Osteocyte (in vitro differentiated cells): ENCODE data around the gene DHX40. TPM values are rescaled to one million over a fixed set of nuclear protein-coding genes. Genes with fewer than 3 reads are reported as not detected.

ENCODE experiments used
- DNase-seq: peaks from one replicate; pipeline ENCODE4 v3.0.0; 2021; ENCODE audit warnings: mixed read lengths; ENCODE audit not compliant: unreplicated experiment; ENCODE audit errors: extremely low spot score
- H3K27ac Mint-ChIP-seq: one replicate; pipeline ENCODE4 v1.8.0; 2021; ENCODE audit warnings: mild to moderate bottlenecking, mixed read lengths; ENCODE audit not compliant: unreplicated experiment
- H3K27me3 Mint-ChIP-seq: one replicate; pipeline ENCODE4 v1.8.0; 2021; ENCODE audit warnings: mixed read lengths; ENCODE audit not compliant: unreplicated experiment
- H3K36me3 Mint-ChIP-seq: one replicate; pipeline ENCODE4 v1.8.0; 2021; ENCODE audit warnings: mixed read lengths; ENCODE audit not compliant: unreplicated experiment
- H3K4me1 Mint-ChIP-seq: one replicate; pipeline ENCODE4 v1.8.0; 2021; ENCODE audit warnings: mixed read lengths; ENCODE audit not compliant: unreplicated experiment
- H3K4me3 Mint-ChIP-seq: one replicate; pipeline ENCODE4 v1.8.0; 2021; ENCODE audit warnings: mild to moderate bottlenecking, moderate library complexity, mixed read lengths; ENCODE audit not compliant: unreplicated experiment
- H3K9me3 Mint-ChIP-seq: one replicate; pipeline ENCODE4 v1.8.0; 2021; ENCODE audit warnings: mixed read lengths; ENCODE audit not compliant: unreplicated experiment
- CTCF ChIP-seq: fragments of 200-600 bp; sonication (generic); IDR thresholded peaks from 2 replicates; pipeline ENCODE4 v1.5.0; 2021; ENCODE audit warnings: antibody characterized with exemption, mild to moderate bottlenecking, moderate library complexity
- total RNA-seq: library from RNA; stranded (reverse); gene quantifications from 2 replicates; pipeline ENCODE4 v1.2.1, GENCODE V29; 2021

DHX40 gene
- total RNA-seq, 1 donor from 2014 or later: 42.3 TPM

GRCh38 chr17:59619298-59620063 lies 54.1 kb downstream of the DHX40 start, which contains the start of gene CLTC:
Gene CLTC, plus strand, starts transcription at chr17:59619895. Its CDS starts 237 bp downstream, at chr17:59620132.
- peak within 1 kb of the TSS; percentile 100 for H3K27ac Mint-ChIP-seq
- TF ChIP-seq CTCF: no peak
- no peaks in the 10 kb centered on the region for H3K9me3 Mint-ChIP-seq
- H3K27me3 Mint-ChIP-seq: no peaks in the 10 kb centered on the region
- peak; percentile 96 for DNase-seq
- peaks cover 49% of the 10 kb centered on the region for H3K4me1 Mint-ChIP-seq
- no peaks in the 10 kb centered on the region for H3K36me3 Mint-ChIP-seq
- H3K4me3 Mint-ChIP-seq: peak within 1 kb of the TSS; percentile 95

GRCh38 chr17:59620064-59620359 lies 54.6 kb downstream of the DHX40 start:
- Mint-ChIP-seq H3K9me3 (no peaks in the 10 kb centered on the region), H3K27ac (peak overlapping the region; percentile 100), H3K4me3 (peak overlapping the region; percentile 95), H3K4me1 (peaks cover 49% of the 10 kb centered on the region), H3K27me3 (no peaks in the 10 kb centered on the region), H3K36me3 (no peaks in the 10 kb centered on the region)
- no peak for TF ChIP-seq CTCF
- no peak for DNase-seq

GRCh38 chr17:59620518-59621259 lies 55.3 kb downstream of the DHX40 start:
- peaks cover 53% of the 10 kb centered on the region for H3K4me1 Mint-ChIP-seq
- peaks cover 2% of the 10 kb centered on the region for H3K36me3 Mint-ChIP-seq
- no peaks in the 10 kb centered on the region for H3K27me3 Mint-ChIP-seq
- H3K27ac Mint-ChIP-seq: peak overlapping the region; percentile 100
- no peak for TF ChIP-seq CTCF
- DNase-seq: no peak
- peak overlapping the region; percentile 95 for H3K4me3 Mint-ChIP-seq
- no peaks in the 10 kb centered on the region for H3K9me3 Mint-ChIP-seq

DNA sequence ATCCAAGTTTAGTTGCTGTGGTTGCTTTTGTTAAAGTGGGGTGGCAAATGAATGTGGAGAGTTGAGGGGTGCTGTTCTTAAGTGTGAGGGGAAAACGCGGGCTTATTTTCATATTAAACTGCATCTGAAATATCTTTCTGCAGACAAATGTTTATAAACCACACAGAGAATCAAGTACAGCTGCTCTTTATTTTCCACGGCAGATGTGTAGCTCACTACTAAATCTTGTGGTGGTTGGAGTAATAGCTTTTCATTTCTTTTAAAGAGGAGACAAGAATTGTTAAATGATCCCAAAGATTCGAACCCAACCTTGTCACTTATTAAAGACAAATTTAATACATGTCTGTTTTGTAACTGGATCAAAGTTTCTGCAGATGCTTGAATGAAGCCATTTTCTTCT lies 56.4 kb downstream of the DHX40 start:
- Mint-ChIP-seq H3K27ac (peak overlapping the region; percentile 21), H3K4me1 (peaks cover 56% of the 10 kb centered on the region), H3K27me3 (no peaks in the 10 kb centered on the region)

More for the DNA sequence above, 56.4 kb downstream of the DHX40 start:
- no peak for TF ChIP-seq CTCF
- Mint-ChIP-seq H3K36me3 (peaks cover 2% of the 10 kb centered on the region), H3K9me3 (no peaks in the 10 kb centered on the region), H3K4me3 (peak overlapping the region; percentile 95)
- no peak for DNase-seq
